ENCODE data around the gene SCAF1.
A peak's percentile ranks its signal among the peaks of the same experiment; 100 is the strongest.

SCAF1 gene

DNA sequence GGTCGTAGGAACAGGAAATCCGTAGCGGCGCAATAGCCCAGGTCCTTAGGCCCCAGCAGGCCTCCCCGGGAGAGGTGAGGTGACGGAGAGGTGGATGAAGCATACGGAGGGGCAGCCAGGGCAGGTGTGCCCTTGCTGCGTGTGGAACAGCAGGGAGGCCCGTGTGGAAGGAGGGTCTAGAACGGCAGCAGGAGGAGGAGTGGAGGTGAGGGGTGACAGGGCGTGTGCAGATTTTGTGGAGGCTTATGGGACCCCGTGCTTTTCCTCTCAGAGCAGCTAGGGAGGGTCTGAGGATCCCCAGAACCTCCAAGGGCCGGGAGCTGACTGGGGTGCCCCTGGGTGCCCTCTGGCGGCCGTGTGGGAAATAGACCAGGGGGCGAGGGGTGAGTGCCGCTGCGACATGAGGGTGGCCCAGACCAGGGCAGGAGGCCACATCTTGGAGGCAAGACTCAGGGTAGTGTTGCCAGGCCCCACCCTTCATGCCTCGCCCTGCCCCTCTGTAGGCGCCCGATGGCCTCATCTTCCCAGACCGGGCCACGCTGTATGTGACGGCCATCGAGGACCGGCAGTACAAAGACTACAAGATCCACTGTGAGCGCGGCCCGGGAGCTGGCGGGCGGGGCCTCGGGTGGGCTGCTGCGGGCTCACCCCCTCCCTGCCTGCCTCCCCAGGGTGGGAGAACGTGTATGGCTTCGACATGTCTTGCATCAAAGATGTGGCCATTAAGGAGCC is 42.4 kb downstream of the SCAF1 start:
- H3K4me3 ChIP-seq (ENCODE audit: low read length) = no peak overlapping the region
- TF ChIP-seq, protein P1, sequence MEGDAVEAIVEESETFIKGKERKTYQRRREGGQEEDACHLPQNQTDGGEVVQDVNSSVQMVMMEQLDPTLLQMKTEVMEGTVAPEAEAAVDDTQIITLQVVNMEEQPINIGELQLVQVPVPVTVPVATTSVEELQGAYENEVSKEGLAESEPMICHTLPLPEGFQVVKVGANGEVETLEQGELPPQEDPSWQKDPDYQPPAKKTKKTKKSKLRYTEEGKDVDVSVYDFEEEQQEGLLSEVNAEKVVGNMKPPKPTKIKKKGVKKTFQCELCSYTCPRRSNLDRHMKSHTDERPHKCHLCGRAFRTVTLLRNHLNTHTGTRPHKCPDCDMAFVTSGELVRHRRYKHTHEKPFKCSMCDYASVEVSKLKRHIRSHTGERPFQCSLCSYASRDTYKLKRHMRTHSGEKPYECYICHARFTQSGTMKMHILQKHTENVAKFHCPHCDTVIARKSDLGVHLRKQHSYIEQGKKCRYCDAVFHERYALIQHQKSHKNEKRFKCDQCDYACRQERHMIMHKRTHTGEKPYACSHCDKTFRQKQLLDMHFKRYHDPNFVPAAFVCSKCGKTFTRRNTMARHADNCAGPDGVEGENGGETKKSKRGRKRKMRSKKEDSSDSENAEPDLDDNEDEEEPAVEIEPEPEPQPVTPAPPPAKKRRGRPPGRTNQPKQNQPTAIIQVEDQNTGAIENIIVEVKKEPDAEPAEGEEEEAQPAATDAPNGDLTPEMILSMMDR (conservative IDR thresholded peaks at IDR 0.05; ENCODE audit: low read depth, low read length) = peak; percentile 50
- DNase-seq (ENCODE audit: low read depth) = no peak

DNA sequence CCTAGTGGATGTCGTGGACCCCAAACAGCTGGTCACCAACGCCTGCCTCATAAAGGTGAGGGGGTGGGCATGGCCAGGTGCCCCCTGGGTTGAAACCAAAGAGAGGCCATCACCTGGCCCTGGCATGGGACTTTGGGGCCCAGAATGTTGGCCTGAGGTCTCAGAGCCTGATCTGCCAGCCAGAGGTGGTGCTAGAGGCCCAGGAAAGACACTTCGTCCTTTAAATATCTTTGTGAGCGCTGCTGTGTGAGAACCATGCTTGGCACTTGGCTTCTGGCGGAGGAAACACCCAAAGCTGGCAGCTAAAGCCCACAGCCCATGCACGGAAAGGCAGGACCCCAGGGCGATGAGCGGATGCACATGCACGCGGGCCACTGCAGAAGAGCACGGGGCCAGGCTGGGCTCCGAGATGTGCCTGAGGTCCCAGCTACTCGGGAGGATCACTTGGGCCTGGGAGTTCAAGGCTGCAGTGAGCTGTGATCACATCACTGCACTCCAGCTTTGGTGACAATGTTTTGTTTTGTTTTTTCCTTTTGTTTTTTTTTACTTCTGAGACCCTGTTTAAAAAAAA is 43.1 kb downstream of the SCAF1 start:
- DNase-seq (ENCODE audit: low read depth) = no peak
- no peak overlapping the region for H3K4me3 ChIP-seq (ENCODE audit: low read length)
- TF ChIP-seq, protein P1 (conservative IDR thresholded peaks at IDR 0.05; ENCODE audit: low read depth, low read length) = no peak

GRCh38 chr19:49685845-49686332 is 43.9 kb downstream of the SCAF1 start:
- H3K4me3 ChIP-seq (ENCODE audit: low read length) = no peak overlapping the region
- no peak for DNase-seq (ENCODE audit: low read depth)
- TF ChIP-seq, protein P1 (conservative IDR thresholded peaks at IDR 0.05; ENCODE audit: low read depth, low read length) = no peak

- no peak overlapping the region for H3K4me3 ChIP-seq (ENCODE audit: low read length)
- no peak for DNase-seq (ENCODE audit: low read depth)
- TF ChIP-seq, protein P1 (conservative IDR thresholded peaks at IDR 0.05; ENCODE audit: low read depth, low read length) = no peak
Observed at GRCh38 chr19:49686503-49687088, 44.6 kb downstream of the SCAF1 start.

DNA sequence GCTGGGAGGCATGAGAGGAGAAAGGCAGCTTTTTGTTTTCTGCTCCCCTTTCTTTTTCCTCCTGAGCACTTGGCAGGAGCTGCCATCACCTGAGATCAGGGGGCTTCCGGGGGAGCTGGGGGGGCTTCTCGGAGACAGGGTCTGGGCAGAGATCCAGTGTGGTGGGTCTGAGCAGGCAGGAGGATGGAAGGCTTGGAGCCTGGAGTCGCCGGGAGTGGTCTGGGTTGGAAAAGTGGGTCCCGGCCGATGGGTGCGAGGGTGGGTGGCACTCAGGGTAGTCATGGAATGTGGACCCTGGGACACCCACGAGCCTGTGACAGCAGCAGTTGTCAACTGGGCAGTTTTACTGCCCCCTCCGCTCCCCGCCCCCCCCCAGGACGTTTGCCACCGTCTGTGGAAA is 45.1 kb downstream of the SCAF1 start:
- no peak for DNase-seq (ENCODE audit: low read depth)
- TF ChIP-seq, protein P1 (conservative IDR thresholded peaks at IDR 0.05; ENCODE audit: low read depth, low read length) = no peak
- no peak overlapping the region for H3K4me3 ChIP-seq (ENCODE audit: low read length)

DNA sequence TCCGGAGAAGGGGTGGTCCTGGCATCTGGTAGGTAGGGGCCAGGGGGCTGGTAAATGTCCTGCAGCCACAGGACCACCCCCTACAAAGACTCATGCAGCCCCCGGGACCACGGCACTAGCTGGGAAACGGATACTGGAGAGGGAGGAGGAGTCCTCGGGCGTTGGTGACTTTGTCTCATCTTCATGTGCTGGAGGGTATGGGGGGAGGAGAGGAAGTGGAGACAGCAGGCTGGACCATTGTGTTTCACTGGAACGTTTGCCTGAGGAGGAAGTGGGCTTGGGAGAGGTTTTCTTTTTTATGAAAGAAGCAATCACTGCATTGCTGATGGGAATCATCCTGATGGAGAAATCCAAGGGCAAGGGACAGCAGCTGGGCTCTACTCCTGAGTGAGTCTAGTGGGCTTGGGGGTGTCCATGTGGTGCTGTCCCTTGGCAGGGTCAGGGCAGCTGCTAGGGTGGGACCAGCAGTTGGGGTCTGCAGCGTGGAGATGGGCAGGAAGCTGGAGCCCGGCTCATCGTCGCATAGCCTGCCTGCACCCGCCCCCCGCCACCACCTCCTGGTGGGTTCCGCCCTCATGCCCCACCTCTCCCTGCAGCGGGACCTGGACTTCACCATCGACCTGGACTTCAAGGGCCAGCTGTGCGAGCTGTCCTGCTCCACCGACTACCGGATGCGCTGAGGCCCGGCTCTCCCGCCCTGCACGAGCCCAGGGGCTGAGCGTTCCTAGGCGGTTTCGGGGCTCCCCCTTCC is 45.7 kb downstream of the SCAF1 start:
- H3K4me3 ChIP-seq (ENCODE audit: low read length) = no peak overlapping the region

More for the DNA sequence above, 45.7 kb downstream of the SCAF1 start:
- DNase-seq (ENCODE audit: low read depth) = no peak
- TF ChIP-seq, protein P1 (conservative IDR thresholded peaks at IDR 0.05; ENCODE audit: low read depth, low read length) = no peak
